Measurements from ENCODE around the gene ITGA6. TPM values are rescaled to one million over a fixed set of nuclear protein-coding genes. Genes with fewer than 3 reads are reported as not detected.
"Not testable (repeated sequence)": the region's sequence is repeated elsewhere in the genome, so short reads cannot be mapped to it uniquely, and the experiment has no call there.

The ITGA6 gene
- total RNA-seq, 1 donor from 2014 or later, result 54.8 TPM

GRCh38 chr2:172545408-172546075 lies 118.2 kb downstream of the ITGA6 start:
- ATAC-seq (no peak), DNase-seq (no peak)

GRCh38 chr2:172549131-172549530 lies 121.7 kb downstream of the ITGA6 start:
- ATAC-seq (no peak), DNase-seq (no peak)
- intact Hi-C loops (cut with micrococcal nuclease), result no loop called here

More at GRCh38 chr2:172545408-172546075, 118.2 kb downstream of the ITGA6 start:
- intact Hi-C loops (cut with micrococcal nuclease), result no loop called here

GRCh38 chr2:172549802-172550201 lies 122.4 kb downstream of the ITGA6 start:
- ATAC-seq; DNase-seq; intact Hi-C loops (cut with micrococcal nuclease): not testable (repeated sequence)

- intact Hi-C loops (cut with micrococcal nuclease), result no loop called here
- ATAC-seq (no peak), DNase-seq (no peak)
Measured at GRCh38 chr2:172550419-172550818, 123.0 kb downstream of the ITGA6 start.

- DNase-seq (no peak), ATAC-seq (no peak)
- intact Hi-C loops (cut with micrococcal nuclease), result no loop called here
Measured at GRCh38 chr2:172551271-172551670, 123.9 kb downstream of the ITGA6 start.

GRCh38 chr2:172552547-172553291 lies 125.3 kb downstream of the ITGA6 start:
- ATAC-seq (no peak), DNase-seq (no peak)
- intact Hi-C loops (cut with micrococcal nuclease), result no loop called here

GRCh38 chr2:172554352-172555271 lies 127.2 kb downstream of the ITGA6 start:
- no peak for DNase-seq
- ATAC-seq, result no peak
- intact Hi-C loops (cut with micrococcal nuclease), result no loop called here

- intact Hi-C loops (cut with micrococcal nuclease), result no loop called here
- DNase-seq, result no peak
- ATAC-seq, result no peak
Measured at GRCh38 chr2:172555272-172555521, 127.8 kb downstream of the ITGA6 start.

Other genes starting within 250 kb of the ITGA6 start
- gene PDK1, start 128.5 kb downstream of the ITGA6 start, total RNA-seq, result 58.3 TPM

All from left ventricle myocardium superior (tissue), 1 donor.